ENCODE measurements around the gene ITFG1.

- TF ChIP-seq CTCF (conservative IDR thresholded peaks at IDR 0.05) (no peak), ZFX (IDR thresholded peaks at IDR 0.05) (no peak)
Observed at GRCh38 chr16:47359478-47359877, 101.4 kb downstream of the ITFG1 start.

All from C4-2B (cell line).